Hepatic stellate cell (primary cell): ENCODE measurements around the gene PAQR4.

ENCODE experiments used
- DNase-seq: peaks from one replicate; pipeline ENCODE4 v3.0.0; 2011; ENCODE audit warnings: low spot score

The PAQR4 gene

GRCh38 chr16:3007059-3007956, 38.2 kb downstream of the PAQR4 start:
- no peak for DNase-seq

GRCh38 chr16:3007957-3008689, 39.0 kb downstream of the PAQR4 start:
- DNase-seq: no peak

GRCh38 chr16:3008690-3009037, 39.5 kb downstream of the PAQR4 start:
- DNase-seq: no peak

GRCh38 chr16:3009568-3010390, 40.6 kb downstream of the PAQR4 start:
- DNase-seq: no peak

GRCh38 chr16:3010510-3010909, 41.4 kb downstream of the PAQR4 start:
- no peak for DNase-seq

- no peak for DNase-seq
These were observed 43.1 kb downstream of the PAQR4 start for GRCh38 chr16:3012246-3012645.

GRCh38 chr16:3012828-3013420, 43.8 kb downstream of the PAQR4 start, which contains the start of gene CLDN9:
Gene CLDN9, plus strand, starts transcription at chr16:3012923. Its CDS starts 440 bp downstream, at chr16:3013363.
- no peak for DNase-seq

- DNase-seq: no peak
These were observed 44.4 kb downstream of the PAQR4 start for GRCh38 chr16:3013491-3013951.

- no peak for DNase-seq
These were observed 45.0 kb downstream of the PAQR4 start for GRCh38 chr16:3013998-3014690.

- no peak for DNase-seq
These were observed 45.8 kb downstream of the PAQR4 start for GRCh38 chr16:3014971-3015370.

- DNase-seq: no peak
These were observed 46.8 kb downstream of the PAQR4 start for GRCh38 chr16:3015865-3016521.

- DNase-seq: no peak
These were observed 48.2 kb downstream of the PAQR4 start for GRCh38 chr16:3017344-3017743.

- DNase-seq: no peak
These were observed 48.8 kb downstream of the PAQR4 start, which contains the start of gene CLDN6 for GRCh38 chr16:3017794-3018506. Gene CLDN6, minus strand, starts transcription at chr16:3018183. Its CDS starts 2,162 bp downstream, at chr16:3016021.

GRCh38 chr16:3019594-3020246, 50.6 kb downstream of the PAQR4 start:
- no peak for DNase-seq

- peak; percentile 89 for DNase-seq
These were observed 51.1 kb downstream of the PAQR4 start, which contains the start of gene TNFRSF12A for GRCh38 chr16:3020247-3020603. Gene TNFRSF12A, plus strand, starts transcription at chr16:3020368. Its CDS starts 30 bp downstream, at chr16:3020398.

GRCh38 chr16:3020604-3021448, 51.7 kb downstream of the PAQR4 start:
- peak; percentile 93 for DNase-seq

GRCh38 chr16:3021449-3022207, 52.5 kb downstream of the PAQR4 start:
- DNase-seq: peak; percentile 84
